Inflammatory macrophage (primary cell): ENCODE measurements around the gene TTLL8.

Experiments
- DNase-seq, 2 donors: peaks; one replicate each; pipeline ENCODE4 v3.0.0-alpha.2; 2020 to 2022

TTLL8 gene

DNA sequence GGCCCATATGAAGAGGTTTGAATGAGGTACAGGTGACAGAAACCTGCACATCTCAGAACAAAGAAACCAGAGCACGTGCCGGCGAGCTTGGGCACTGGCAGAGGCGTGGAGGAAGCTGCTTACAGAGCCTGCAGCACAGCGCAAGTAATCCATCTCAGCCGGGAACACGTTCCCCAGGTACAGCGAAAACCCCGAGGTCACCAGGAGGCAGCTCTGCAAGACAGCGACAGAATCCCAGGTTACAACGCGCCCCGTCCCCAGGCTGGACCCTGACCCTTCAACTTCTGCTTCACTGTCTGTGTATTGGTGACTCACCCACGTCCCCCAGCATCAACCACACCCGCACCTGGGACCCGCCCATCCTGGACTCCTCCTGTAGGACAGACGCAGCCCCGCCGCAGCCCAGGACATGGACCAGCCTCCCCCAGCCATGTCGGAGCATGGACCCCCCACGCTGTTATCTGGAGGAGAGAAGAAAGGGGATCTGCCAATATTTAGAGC, 24.9 kb upstream of the TTLL8 start:
- no peak for DNase-seq

GRCh38 chr22:50082197-50082715, 24.2 kb upstream of the TTLL8 start:
- DNase-seq: no peak

DNA sequence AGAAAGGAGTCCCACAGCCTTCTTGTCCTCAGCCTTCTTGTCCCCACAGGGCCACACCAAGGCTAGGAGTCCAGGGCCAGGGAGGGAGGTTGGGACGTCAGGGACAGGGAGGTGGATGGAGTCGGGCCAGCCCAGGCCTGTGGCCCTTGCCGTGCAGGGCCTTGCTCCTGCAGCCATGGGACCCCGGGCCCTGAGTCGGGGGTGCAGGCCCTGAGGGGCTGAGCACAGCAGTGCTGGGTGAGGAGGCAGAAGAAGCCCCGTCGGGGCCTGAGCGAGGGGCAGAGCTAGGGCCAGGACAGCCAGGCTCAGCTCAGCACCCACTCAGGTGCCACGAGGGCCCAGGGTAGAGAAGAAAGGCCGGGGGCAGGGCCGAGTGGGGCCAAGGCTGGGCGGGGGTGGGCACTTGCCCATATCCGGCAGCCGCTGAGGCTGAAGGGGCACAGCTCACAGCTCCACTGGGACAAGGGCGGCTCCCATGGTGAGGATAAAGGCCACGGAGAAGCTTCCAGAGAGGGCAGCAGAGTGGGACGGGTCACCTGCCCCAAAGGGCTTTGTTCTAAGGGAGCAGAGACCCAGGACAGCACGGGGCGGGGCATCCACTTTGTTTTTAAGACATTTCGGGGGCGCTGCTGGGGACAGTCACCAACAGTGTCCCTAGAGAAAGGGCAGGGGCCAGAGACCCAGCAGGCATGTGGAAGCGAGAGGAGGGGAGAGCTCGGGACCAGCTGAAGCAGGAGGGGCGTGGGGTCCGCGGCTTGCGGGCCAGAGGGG, 23.5 kb upstream of the TTLL8 start:
- no peak for DNase-seq

- DNase-seq: no peak
Measured at GRCh38 chr22:50080077-50080465, 22.0 kb upstream of the TTLL8 start.

DNA sequence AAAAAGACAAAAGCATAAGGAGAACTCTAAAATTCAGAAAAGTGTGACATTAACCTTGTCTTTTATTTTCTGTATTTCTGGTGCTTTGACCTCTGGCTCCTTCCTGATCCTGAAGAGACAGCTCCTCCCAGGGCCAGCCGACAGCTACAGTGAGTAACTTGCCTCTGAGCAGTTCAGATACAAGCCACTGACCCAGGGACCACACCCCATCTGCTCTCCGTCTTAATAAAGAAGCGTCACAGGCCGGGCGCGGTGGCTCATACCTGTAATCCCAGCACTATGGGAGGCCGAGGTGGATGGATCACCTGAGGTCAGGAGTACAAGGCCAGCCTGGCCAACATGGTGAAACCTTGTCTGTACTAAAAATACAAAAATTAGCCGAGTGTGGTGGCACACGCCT, 20.7 kb upstream of the TTLL8 start:
- no peak for DNase-seq

- no peak for DNase-seq
Measured at GRCh38 chr22:50078246-50078645, 20.1 kb upstream of the TTLL8 start.

DNA sequence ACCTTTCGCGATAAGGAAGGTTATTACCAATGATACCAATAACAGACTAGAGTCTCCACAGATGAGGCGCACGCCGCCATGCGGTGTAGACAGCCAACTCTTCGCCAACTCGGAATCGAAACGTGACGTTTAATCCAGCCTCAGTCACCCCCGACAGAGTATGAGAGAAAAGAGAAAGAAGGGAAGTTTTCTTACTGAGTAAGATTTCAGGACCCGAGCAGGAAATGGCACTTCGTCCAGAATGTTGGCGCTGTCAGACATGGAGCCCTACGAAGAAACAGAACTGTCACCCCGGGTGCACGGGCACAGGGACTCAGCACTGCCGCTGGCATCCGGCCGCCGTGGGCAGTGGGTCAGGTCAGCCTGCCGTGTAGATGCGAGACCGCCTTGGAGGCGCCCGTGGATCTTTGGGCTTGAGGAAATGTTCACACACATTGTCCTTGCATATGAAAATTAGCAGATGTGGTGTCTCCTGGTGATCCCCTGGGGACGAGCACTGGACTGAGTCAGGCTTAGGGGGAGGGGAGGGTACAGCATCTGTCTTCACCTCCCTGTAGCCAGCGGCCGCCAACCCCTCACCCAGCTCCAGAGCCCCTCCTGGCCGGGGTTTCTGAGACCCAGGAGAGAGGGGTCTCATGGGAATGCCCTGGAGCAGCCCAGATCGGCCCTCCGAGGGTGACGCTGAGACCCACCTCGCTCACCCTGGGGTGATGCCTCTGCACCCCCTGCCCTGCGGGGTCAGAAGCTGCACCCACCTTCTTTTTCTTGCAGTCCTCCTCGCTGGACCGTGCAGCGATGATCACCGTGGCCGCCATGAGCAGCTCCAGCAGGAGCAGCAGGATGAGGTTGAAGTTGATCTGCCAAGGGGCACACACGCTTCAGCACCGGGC, 18.8 kb upstream of the TTLL8 start:
- no peak for DNase-seq

- no peak for DNase-seq
Measured at GRCh38 chr22:50074551-50075530, 16.7 kb upstream of the TTLL8 start.

- DNase-seq: no peak
Measured at GRCh38 chr22:50074056-50074455, 16.0 kb upstream of the TTLL8 start.

- no peak for DNase-seq
Measured at GRCh38 chr22:50072714-50073538, 14.8 kb upstream of the TTLL8 start.

GRCh38 chr22:50072167-50072555, 14.1 kb upstream of the TTLL8 start:
- DNase-seq: no peak

DNA sequence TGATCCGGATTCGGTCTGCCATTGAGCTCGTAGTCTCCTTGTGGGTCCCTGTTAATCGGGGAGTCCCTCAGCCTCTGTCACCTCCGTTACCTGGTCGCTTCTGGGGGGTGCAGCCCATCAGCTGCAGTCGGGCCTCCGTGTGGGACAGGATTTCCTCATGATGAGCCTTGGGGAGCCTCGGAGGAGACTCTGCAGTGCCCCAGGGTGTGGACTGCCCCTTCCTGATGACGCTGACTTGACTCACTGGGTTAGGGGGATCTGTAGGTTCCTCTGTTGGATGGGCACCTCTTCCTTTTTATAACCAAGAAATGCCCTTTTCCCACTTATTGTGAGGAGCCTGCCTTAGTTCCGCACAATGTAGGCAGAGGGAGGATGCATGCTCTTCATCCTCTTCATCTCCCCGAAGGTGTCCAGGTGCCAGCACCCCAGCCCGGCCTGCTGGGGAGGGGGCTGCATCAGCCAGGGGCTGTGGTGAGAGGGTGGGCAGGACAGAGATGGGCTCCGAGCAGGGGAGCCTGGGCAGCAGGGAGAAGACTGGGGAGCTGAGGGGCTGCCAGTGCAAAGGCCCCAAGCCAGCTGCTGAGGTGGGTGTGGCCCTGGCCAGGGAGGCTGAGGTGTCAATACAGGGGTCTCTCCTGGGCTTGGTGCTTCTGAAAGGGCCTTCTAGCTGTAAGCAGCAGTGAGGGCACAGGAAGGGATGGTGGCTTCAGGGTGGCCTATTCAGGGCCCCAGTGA, 13.5 kb upstream of the TTLL8 start:
- no peak for DNase-seq

DNA sequence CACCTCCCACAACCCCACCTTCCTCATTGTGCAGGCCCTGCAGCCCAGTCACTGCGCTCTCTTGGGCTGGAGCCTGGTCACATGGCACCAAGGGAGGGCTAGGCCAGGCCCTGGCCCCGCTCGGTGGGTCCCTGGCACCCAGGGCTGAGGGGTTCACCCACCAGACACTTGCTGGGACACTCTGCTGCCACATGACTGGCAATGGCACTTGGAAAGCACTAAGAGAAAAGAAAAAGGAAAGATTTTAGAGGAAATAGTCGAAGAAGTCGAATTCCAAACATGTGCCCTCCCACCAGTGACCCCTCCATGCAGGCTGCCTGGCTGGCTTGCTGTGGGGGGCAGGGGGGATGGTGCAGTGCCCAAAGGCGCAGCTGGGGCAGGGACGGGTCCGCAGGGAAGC, 12.3 kb upstream of the TTLL8 start:
- no peak for DNase-seq

- DNase-seq: no peak
Measured at GRCh38 chr22:50068096-50068495, 10.0 kb upstream of the TTLL8 start.

- DNase-seq: no peak
Measured at GRCh38 chr22:50067244-50067643, 9.1 kb upstream of the TTLL8 start.

DNA sequence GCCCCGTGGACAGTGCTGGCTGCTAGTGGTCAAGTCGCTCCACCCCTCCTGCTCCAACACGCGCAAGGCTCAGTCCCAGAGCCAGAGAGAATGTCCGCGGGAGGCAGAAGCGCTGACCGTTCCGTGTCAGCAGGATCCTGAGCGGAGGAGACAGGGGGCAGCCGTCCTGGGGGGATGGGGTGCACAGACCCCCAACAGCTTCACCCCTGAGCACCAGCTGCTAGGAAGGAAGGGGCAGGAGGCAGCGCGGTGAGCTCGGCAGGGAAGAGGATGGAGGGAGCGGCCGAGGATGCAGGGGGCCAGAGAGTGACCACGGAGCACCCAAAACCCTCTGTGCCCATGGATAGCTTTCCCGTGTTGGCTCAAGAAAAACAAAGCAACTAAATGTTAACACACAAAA, 6.4 kb upstream of the TTLL8 start:
- no peak for DNase-seq

DNA sequence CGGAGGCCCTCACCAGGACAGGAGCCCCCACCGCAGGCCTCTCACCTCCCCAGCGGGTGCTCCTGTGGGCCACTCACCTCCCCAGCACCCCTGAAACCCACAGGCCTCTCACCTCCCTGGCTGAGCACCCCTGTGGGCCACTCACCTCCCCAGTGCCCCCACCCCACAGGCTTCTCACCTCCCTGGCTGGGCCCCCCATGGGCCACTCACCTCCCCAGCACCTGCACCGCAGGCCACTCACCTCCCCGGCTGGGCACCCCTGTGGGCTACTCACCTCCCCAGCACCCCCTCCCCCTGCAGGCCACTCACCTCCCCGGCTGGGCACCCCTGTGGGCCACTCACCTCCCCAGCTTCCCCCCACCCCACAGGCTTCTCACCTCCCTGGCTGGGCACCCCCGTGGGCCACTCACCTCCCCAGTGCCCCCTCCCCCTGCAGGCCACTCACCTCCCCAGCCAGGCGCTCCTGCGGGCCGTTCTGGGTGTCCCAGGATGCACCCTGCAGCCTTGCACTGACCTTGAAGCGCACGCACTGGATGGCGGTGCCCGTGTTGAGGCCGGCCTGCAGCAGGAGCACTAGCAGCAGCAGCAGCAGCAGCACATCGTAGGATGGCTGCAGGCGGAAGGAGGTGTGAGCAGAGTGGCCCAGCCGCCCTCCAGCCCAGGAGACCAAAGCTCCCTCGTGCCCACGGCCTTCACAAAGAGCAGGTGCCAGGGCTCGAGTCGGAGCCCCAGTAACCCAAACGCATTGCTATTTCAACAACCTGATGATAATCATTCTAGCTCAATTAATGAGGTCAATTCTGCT, 5.7 kb upstream of the TTLL8 start:
- no peak for DNase-seq

GRCh38 chr22:50062509-50063135, 4.5 kb upstream of the TTLL8 start:
- no peak for DNase-seq

GRCh38 chr22:50061824-50062355, 3.8 kb upstream of the TTLL8 start:
- no peak for DNase-seq
